Measurements from ENCODE around the gene ZFAND6. TPM values are rescaled to one million over a fixed set of nuclear protein-coding genes. Genes with fewer than 3 reads are reported as not detected.

Gene ZFAND6
- total and polyA plus RNA-seq, 9 donors, result 57.3 to 105 (median 65.4) TPM

GRCh38 chr15:80073197-80073596, 13.7 kb downstream of the ZFAND6 start:
- H3K9me3 ChIP-seq, result no peaks in the 10 kb centered on the region
- no peak overlapping the region for H3K27ac ChIP-seq
- H3K4me1 ChIP-seq (ENCODE audit: insufficient read depth), result no peaks in the 10 kb centered on the region
- H3K27me3 ChIP-seq, result no peaks in the 10 kb centered on the region
- H3K36me3 ChIP-seq, result no peaks in the 10 kb centered on the region
- intact Hi-C loops (cut with DNase I), result no loop called here
- DNase-seq, result no peak
- WGBS, 3 donors, result 15 to 20% (median 19%) methylated on average over 3 of the region's 3 CpGs
- TF ChIP-seq POLR2A (IDR thresholded peaks at IDR 0.05) (no peak), EP300 (IDR thresholded peaks at IDR 0.05) (no peak), CTCF (IDR thresholded peaks at IDR 0.05) (no peak)
- H3K4me3 ChIP-seq, result no peak overlapping the region

DNA sequence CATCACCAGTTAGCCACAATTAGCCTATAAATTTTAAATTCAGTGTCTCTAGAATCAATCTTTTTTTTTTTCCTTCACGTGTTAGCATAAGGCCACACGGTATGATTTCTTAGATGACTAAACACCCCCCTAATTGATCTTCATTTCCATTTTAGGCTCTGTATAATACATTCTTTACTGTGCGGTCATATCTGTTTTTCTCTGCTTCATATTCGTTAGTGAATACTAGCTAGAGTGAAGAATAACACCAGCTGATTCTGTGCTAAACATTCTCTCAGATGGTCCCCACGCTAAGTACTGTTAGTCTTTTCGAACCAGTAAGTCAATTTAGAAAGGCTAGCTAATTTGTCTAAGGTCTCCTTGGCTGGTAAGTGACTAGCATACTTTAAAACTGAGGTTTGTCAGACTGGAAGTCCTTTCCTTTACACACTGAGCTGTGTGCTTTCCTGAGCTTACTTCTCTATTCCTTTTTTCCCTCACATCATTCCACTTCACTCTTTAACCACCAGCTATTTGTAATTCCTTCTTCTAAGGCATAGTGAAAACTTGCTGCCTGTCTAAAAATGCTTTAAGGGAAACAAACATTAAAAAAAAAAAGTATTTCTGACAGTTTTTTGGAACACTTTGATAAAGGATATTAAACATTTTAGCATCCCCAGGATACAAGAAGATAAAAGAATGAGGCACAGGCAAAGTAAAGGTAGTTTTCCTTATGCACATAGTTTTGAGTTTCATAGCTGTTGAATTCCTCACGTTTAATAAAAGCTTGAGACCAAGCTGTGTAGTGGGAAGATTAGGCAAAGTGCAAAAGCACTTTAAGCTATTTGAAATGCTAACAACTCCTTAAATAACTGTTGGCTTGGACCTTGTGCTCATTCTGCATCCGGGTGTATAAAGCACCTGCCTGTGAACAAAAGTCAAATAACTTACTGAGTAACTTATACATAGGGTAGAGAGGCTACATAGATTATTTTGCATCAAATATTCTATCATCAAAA, 17.1 kb downstream of the ZFAND6 start:
- TF ChIP-seq CTCF (IDR thresholded peaks at IDR 0.05) (no peak), POLR2A (IDR thresholded peaks at IDR 0.05) (no peak), EP300 (IDR thresholded peaks at IDR 0.05) (no peak)
- Histone ChIP-seq H3K9me3 (no peaks in the 10 kb centered on the region), H3K4me1 (ENCODE audit: insufficient read depth) (no peaks in the 10 kb centered on the region), H3K4me3 (no peak overlapping the region), H3K27ac (no peak overlapping the region), H3K36me3 (no peaks in the 10 kb centered on the region), H3K27me3 (no peaks in the 10 kb centered on the region)
- DNase-seq, result no peak
- intact Hi-C loops (cut with DNase I), result no loop called here
- 31 to 37% (median 35%) methylated on average over 8 of the region's 8 CpGs for WGBS, 3 donors

- TF ChIP-seq CTCF (IDR thresholded peaks at IDR 0.05) (no peak), EP300 (IDR thresholded peaks at IDR 0.05) (no peak), POLR2A (IDR thresholded peaks at IDR 0.05) (no peak)
- H3K4me3 ChIP-seq, result no peak overlapping the region
- no peaks in the 10 kb centered on the region for H3K36me3 ChIP-seq
- no peaks in the 10 kb centered on the region for H3K4me1 ChIP-seq (ENCODE audit: insufficient read depth)
- no peak overlapping the region for H3K27ac ChIP-seq
- intact Hi-C loops (cut with DNase I), result loop anchor here in 1 of 4 donors (10.0 kb wide), 1 partner anchor 53 kb away; no protein-coding TSS in a partner anchor
- H3K9me3 ChIP-seq, result no peaks in the 10 kb centered on the region
- WGBS, 3 donors, result 95 to 98% (median 96%) methylated on average over 2 of the region's 2 CpGs
- no peaks in the 10 kb centered on the region for H3K27me3 ChIP-seq
- no peak for DNase-seq
Measured at GRCh38 chr15:80081390-80081789, 21.9 kb downstream of the ZFAND6 start.

GRCh38 chr15:80087104-80087503, 27.6 kb downstream of the ZFAND6 start:
- intact Hi-C loops (cut with DNase I), result loop anchor here in 1 of 4 donors (10.0 kb wide), 1 partner anchor 48 kb away; no protein-coding TSS in a partner anchor
- Histone ChIP-seq H3K4me1 (ENCODE audit: insufficient read depth) (no peaks in the 10 kb centered on the region), H3K4me3 (no peak overlapping the region), H3K36me3 (no peaks in the 10 kb centered on the region), H3K9me3 (no peaks in the 10 kb centered on the region), H3K27me3 (no peaks in the 10 kb centered on the region), H3K27ac (no peak overlapping the region)
- 32 to 41% (median 33%) methylated on average over 5 of the region's 5 CpGs for WGBS, 3 donors
- DNase-seq, result no peak
- TF ChIP-seq CTCF (IDR thresholded peaks at IDR 0.05) (no peak), POLR2A (IDR thresholded peaks at IDR 0.05) (no peak), EP300 (IDR thresholded peaks at IDR 0.05) (no peak)

All from ovary (tissue), 9 donors.